Measurements from ENCODE around the gene MRI1.
"Not testable (repeated sequence)": the region's sequence is repeated elsewhere in the genome, so short reads cannot be mapped to it uniquely, and the experiment has no call there.

Gene MRI1

GRCh38 chr19:13790354-13790753 is 26.0 kb downstream of the MRI1 start:
- H3K4me3 ChIP-seq (replicated peaks; ENCODE audit: low read depth, low read length): no peak overlapping the region
- DNase-seq (ENCODE audit: extremely low read depth, low read depth): no peak
- no peak for TF ChIP-seq CTCF (IDR thresholded peaks at IDR 0.05; ENCODE audit: low read depth, low read length, missing control alignments)

- not testable (repeated sequence) for H3K4me3 ChIP-seq (replicated peaks; ENCODE audit: low read depth, low read length); DNase-seq (ENCODE audit: extremely low read depth, low read depth)
These were observed 29.0 kb downstream of the MRI1 start for GRCh38 chr19:13793317-13793716.

GRCh38 chr19:13794398-13794756 is 30.1 kb downstream of the MRI1 start:
- peak overlapping the region; percentile 72 for H3K4me3 ChIP-seq (replicated peaks; ENCODE audit: low read depth, low read length)
- TF ChIP-seq CTCF (IDR thresholded peaks at IDR 0.05; ENCODE audit: low read depth, low read length, missing control alignments): no peak
- DNase-seq (ENCODE audit: extremely low read depth, low read depth): peak; percentile 75

GRCh38 chr19:13794757-13795589 is 30.7 kb downstream of the MRI1 start, which contains the start of gene ZSWIM4:
ZSWIM4 (plus strand) TSS chr19:13795443; CDS start chr19:13795649, 206 bp downstream.
- TF ChIP-seq CTCF (IDR thresholded peaks at IDR 0.05; ENCODE audit: low read depth, low read length, missing control alignments): no peak
- DNase-seq (ENCODE audit: extremely low read depth, low read depth): peak; percentile 98
- H3K4me3 ChIP-seq (replicated peaks; ENCODE audit: low read depth, low read length): peak within 1 kb of the TSS; percentile 72

GRCh38 chr19:13795595-13796300 is 31.4 kb downstream of the MRI1 start:
- peak overlapping the region; percentile 72 for H3K4me3 ChIP-seq (replicated peaks; ENCODE audit: low read depth, low read length)
- no peak for DNase-seq (ENCODE audit: extremely low read depth, low read depth)

GRCh38 chr19:13796301-13797057 is 32.2 kb downstream of the MRI1 start:
- peak; percentile 85 for DNase-seq (ENCODE audit: extremely low read depth, low read depth)
- H3K4me3 ChIP-seq (replicated peaks; ENCODE audit: low read depth, low read length): peak overlapping the region; percentile 72
- peak; percentile 39 for TF ChIP-seq CTCF (IDR thresholded peaks at IDR 0.05; ENCODE audit: low read depth, low read length, missing control alignments)

More at GRCh38 chr19:13795595-13796300, 31.4 kb downstream of the MRI1 start:
- no peak for TF ChIP-seq CTCF (IDR thresholded peaks at IDR 0.05; ENCODE audit: low read depth, low read length, missing control alignments)

GRCh38 chr19:13797058-13797440 is 32.7 kb downstream of the MRI1 start:
- peak overlapping the region; percentile 72 for H3K4me3 ChIP-seq (replicated peaks; ENCODE audit: low read depth, low read length)
- no peak for DNase-seq (ENCODE audit: extremely low read depth, low read depth)
- no peak for TF ChIP-seq CTCF (IDR thresholded peaks at IDR 0.05; ENCODE audit: low read depth, low read length, missing control alignments)

All from HFF-Myc (cell line).